Measurements from ENCODE around the gene TMEM126B. TPM values are rescaled to one million over a fixed set of nuclear protein-coding genes. Genes with fewer than 3 reads are reported as not detected.
"Not testable (repeated sequence)": the region's sequence is repeated elsewhere in the genome, so short reads cannot be mapped to it uniquely, and the experiment has no call there.

The TMEM126B gene
- total RNA-seq, 1 donor from 2014 or later = 36.4 TPM

DNA sequence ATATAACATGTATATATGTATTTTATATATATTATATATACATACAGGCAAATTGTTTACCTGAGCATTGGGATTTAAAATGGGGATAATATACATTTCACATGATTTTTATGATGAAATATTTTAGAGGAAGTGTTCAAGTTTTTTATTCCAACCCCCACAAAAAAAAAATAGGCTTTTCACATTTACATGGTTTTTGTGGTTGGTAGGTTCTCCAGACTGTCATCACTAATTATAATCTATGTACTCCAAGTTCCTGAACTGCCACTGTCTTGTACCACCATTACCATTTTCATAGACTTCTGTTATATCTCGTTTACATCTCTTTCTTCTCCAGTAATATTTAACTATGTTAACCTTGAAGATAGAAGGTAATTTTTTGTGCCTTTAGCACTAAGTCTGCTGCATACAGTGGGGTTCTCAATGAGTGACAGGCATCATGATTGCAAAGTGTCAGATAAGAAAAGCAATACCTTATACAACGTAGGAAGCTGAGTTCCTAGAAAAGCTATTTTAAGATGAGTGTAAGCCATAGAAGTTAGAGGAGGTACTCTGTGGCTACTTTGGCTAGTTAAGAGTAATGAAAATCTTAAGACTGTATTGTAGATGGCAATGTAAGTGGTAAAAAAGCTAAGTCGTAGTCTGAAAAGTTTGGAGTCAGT, 24.5 kb downstream of the TMEM126B start:
- TF ChIP-seq, protein P1, sequence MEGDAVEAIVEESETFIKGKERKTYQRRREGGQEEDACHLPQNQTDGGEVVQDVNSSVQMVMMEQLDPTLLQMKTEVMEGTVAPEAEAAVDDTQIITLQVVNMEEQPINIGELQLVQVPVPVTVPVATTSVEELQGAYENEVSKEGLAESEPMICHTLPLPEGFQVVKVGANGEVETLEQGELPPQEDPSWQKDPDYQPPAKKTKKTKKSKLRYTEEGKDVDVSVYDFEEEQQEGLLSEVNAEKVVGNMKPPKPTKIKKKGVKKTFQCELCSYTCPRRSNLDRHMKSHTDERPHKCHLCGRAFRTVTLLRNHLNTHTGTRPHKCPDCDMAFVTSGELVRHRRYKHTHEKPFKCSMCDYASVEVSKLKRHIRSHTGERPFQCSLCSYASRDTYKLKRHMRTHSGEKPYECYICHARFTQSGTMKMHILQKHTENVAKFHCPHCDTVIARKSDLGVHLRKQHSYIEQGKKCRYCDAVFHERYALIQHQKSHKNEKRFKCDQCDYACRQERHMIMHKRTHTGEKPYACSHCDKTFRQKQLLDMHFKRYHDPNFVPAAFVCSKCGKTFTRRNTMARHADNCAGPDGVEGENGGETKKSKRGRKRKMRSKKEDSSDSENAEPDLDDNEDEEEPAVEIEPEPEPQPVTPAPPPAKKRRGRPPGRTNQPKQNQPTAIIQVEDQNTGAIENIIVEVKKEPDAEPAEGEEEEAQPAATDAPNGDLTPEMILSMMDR (IDR thresholded peaks at IDR 0.05; ENCODE audit: unreplicated experiment) = no peak
- no peak overlapping the region for H3K27ac Mint-ChIP-seq
- no peak for DNase-seq (ENCODE audit: low spot score, unreplicated experiment)
- peaks cover 6% of the 10 kb centered on the region for H3K36me3 Mint-ChIP-seq (ENCODE audit: insufficient read depth)
- no peaks in the 10 kb centered on the region for H3K9me3 Mint-ChIP-seq (ENCODE audit: low read depth)
- H3K4me3 Mint-ChIP-seq (ENCODE audit: low read depth) = no peak overlapping the region
- H3K4me1 Mint-ChIP-seq (ENCODE audit: low read depth) = peaks cover 10% of the 10 kb centered on the region
- no peaks in the 10 kb centered on the region for H3K27me3 Mint-ChIP-seq

DNA sequence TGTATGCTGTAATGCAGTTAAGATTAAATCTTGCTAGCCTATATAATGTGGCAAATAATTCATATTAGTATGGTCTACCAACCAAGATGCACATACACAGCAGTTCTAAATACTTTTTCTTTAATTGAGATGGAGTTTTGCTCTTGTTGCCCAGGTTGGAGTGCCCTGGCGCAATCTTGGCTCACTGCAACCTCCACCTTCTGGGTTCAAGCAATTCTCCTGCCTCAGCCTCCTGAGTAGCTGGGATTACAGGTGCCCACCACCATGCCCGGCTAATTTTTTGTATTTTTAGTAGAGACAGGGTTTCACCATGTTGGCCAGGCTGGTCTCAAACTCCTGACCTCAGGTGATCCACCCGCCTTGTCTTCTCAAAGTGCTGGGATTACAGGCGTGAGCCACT, 25.9 kb downstream of the TMEM126B start:
- H3K4me3 Mint-ChIP-seq (ENCODE audit: low read depth); DNase-seq (ENCODE audit: low spot score, unreplicated experiment); H3K27ac Mint-ChIP-seq; H3K36me3 Mint-ChIP-seq (ENCODE audit: insufficient read depth); H3K4me1 Mint-ChIP-seq (ENCODE audit: low read depth); H3K27me3 Mint-ChIP-seq; H3K9me3 Mint-ChIP-seq (ENCODE audit: low read depth): not testable (repeated sequence)

DNA sequence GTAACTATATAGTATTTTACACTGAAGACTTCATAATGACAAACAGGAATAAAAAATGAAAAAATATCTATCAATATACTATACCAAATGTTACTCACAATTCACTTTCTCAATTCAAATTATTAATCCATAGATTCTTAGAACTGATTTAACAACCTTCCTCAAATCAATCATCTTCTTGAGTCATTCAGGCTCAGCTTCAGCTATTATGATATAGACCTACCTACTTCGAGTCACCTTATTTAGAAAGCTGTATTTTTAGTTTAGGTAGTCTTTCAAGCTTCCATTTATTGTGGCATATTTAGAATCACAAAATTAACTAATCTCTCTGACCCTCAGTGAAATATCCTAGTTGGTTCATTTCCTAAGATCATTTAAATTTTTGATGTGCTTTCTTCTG, 28.4 kb downstream of the TMEM126B start:
- no peak for DNase-seq (ENCODE audit: low spot score, unreplicated experiment)
- TF ChIP-seq, protein P1 (IDR thresholded peaks at IDR 0.05; ENCODE audit: unreplicated experiment) = no peak
- Mint-ChIP-seq H3K9me3 (ENCODE audit: low read depth) (no peaks in the 10 kb centered on the region), H3K4me3 (ENCODE audit: low read depth) (no peak overlapping the region), H3K27ac (no peak overlapping the region), H3K36me3 (ENCODE audit: insufficient read depth) (peaks cover 17% of the 10 kb centered on the region), H3K4me1 (ENCODE audit: low read depth) (peaks cover 16% of the 10 kb centered on the region), H3K27me3 (no peaks in the 10 kb centered on the region)

DNA sequence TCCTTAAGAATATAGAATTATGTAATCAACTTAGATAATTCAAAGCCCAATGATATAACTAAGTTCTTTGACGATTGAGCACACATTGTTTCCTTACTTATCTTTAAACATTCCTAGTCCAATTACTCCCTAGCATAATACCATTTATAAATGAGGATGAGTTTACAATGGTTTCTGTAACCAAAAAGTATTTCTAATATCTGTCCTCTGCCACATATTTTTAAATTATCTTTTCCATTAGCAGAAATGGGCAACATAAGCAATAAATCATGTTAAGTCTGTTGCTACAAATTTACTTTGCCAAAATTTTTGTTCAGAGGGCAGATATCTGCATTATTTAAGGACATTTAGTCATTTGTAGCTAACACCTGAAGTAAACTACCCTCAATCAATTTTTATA, 29.8 kb downstream of the TMEM126B start:
- Mint-ChIP-seq H3K36me3 (ENCODE audit: insufficient read depth) (peaks cover 17% of the 10 kb centered on the region), H3K4me1 (ENCODE audit: low read depth) (peaks cover 24% of the 10 kb centered on the region), H3K27ac (no peak overlapping the region), H3K27me3 (no peaks in the 10 kb centered on the region), H3K4me3 (ENCODE audit: low read depth) (no peak overlapping the region), H3K9me3 (ENCODE audit: low read depth) (no peaks in the 10 kb centered on the region)
- no peak for DNase-seq (ENCODE audit: low spot score, unreplicated experiment)
- TF ChIP-seq, protein P1 (IDR thresholded peaks at IDR 0.05; ENCODE audit: unreplicated experiment) = no peak

DNA sequence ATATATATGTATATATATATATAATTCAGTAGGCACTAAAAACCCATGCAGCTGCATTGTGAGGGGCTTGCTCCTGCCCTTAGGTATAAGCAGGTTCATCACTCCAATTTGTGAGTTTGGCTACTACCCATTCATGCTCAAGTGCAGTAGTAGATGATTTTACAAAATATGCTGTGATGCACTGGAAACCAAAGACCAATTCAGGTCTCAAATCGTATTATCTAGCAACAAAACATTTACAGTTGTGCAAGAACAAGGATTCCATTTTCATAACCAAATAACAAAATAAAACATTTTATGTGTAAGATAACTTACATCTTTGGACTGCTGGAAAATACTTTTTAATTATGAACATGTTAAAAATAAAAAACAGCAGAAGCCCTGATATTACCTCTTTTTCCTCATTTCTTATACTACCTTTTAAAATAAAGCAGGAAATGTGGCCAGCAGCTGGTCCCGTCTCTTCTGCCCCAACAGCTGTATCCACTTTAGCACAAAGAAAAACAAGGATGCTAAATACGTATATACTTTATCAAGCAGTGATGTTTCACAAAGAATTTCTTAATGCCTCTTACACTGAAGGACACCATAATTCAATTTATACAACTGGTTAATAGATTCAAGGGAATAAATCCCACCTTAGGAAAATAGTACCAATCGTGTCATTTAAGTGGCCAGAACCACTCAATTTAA, 33.7 kb downstream of the TMEM126B start:
- Mint-ChIP-seq H3K36me3 (ENCODE audit: insufficient read depth) (peaks cover 20% of the 10 kb centered on the region), H3K9me3 (ENCODE audit: low read depth) (no peaks in the 10 kb centered on the region), H3K27me3 (no peaks in the 10 kb centered on the region), H3K27ac (no peak overlapping the region), H3K4me1 (ENCODE audit: low read depth) (peaks cover 31% of the 10 kb centered on the region), H3K4me3 (ENCODE audit: low read depth) (peak overlapping the region; percentile 64)
- TF ChIP-seq, protein P1 (IDR thresholded peaks at IDR 0.05; ENCODE audit: unreplicated experiment) = no peak
- no peak for DNase-seq (ENCODE audit: low spot score, unreplicated experiment)

All from progenitor cell of endocrine pancreas (in vitro differentiated cells).